ENCODE measurements around the gene POPDC3.

POPDC3 gene

DNA sequence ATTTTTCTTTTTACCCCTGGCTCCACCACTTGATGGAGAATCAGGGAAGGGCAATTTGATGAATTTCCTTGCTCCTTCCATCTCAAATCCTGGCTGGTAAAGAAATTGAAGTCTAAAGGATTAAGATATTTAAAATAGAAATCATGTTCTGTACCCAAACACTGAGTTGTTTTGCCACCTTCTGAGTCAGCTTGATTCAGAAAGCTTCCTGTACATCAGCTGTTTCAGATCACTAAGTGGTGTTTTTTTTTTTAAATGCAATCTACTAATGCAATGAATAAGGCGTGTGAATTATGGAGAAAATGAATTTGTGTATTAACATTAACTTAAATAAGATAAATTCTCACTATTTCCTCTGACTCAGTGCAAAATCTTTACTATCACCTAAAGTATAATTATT lies 11.5 kb upstream of the POPDC3 start:
- TF ChIP-seq, protein P1, sequence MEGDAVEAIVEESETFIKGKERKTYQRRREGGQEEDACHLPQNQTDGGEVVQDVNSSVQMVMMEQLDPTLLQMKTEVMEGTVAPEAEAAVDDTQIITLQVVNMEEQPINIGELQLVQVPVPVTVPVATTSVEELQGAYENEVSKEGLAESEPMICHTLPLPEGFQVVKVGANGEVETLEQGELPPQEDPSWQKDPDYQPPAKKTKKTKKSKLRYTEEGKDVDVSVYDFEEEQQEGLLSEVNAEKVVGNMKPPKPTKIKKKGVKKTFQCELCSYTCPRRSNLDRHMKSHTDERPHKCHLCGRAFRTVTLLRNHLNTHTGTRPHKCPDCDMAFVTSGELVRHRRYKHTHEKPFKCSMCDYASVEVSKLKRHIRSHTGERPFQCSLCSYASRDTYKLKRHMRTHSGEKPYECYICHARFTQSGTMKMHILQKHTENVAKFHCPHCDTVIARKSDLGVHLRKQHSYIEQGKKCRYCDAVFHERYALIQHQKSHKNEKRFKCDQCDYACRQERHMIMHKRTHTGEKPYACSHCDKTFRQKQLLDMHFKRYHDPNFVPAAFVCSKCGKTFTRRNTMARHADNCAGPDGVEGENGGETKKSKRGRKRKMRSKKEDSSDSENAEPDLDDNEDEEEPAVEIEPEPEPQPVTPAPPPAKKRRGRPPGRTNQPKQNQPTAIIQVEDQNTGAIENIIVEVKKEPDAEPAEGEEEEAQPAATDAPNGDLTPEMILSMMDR (IDR thresholded peaks at IDR 0.05; ENCODE audit: low read depth, low read length, missing control alignments), result no peak
- in situ Hi-C loops (cut with HindIII; ENCODE audit: low sequenced_read_pairs), result no loop called here
- H3K4me3 ChIP-seq (ENCODE audit: low read depth, low read length), result no peak overlapping the region
- DNase-seq (ENCODE audit: low read depth), result no peak

DNA sequence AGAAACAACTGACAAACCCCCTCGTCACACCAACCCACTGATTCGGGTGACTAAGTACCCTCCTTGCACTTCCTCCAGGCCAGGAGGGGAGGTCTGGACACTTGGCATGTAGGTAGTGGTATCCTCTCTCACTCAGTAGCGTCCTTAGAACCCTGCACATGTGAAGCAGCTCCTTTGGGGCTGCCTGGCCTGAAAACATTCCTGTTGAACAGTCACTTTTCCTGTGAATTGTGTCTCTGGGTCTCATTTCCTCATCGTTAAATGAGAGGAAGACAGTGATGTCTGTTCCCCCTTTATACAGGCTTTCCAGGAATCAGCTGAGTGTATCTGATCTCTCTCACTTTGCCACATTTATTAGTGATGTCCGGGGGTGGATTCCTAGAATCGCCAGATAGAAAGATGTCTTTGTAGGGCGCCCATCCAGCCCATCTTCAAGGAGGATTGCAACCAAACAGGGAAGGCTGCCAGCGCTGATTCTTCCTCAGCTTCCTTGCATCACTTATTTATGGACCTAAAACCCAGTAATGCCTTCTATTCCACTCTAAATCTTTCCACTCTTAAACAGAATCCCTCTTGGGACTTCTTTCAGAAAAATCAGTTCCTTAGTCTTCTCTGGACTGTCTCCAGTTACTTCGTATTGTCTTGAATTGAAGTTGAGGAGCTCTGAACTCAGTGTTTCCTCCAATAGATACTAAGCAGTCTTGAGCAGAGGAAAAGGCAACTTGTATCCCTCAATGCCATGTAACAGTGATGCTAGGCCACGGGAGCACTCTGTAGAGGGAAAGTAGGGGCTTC lies 9.4 kb upstream of the POPDC3 start:
- in situ Hi-C loops (cut with HindIII; ENCODE audit: low sequenced_read_pairs), result no loop called here

DNA sequence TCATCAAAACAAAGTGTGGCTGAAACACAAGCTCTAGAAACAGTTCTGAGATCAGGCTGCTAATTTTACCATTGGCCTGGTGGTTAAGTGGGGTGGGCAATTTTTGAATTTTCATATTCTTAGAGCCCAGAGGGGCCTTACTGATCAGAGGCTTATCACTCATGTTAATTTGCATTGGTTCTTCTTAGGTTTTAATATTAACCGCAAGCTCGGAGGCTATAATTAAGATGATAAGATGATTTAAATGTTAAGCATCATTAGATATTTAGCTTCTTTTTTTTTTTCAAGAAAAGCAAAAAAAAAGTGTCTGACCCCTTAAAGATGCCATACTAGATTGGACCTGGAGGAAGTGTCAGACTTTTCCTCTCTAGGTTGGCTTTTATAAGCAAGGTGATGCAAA lies 8.4 kb upstream of the POPDC3 start:
- TF ChIP-seq, protein P1 (IDR thresholded peaks at IDR 0.05; ENCODE audit: low read depth, low read length, missing control alignments), result no peak
- DNase-seq (ENCODE audit: low read depth), result no peak
- in situ Hi-C loops (cut with HindIII; ENCODE audit: low sequenced_read_pairs), result no loop called here

More for the DNA sequence above, 9.4 kb upstream of the POPDC3 start:
- TF ChIP-seq, protein P1 (IDR thresholded peaks at IDR 0.05; ENCODE audit: low read depth, low read length, missing control alignments), result no peak
- no peak overlapping the region for H3K4me3 ChIP-seq (ENCODE audit: low read depth, low read length)
- no peak for DNase-seq (ENCODE audit: low read depth)

DNA sequence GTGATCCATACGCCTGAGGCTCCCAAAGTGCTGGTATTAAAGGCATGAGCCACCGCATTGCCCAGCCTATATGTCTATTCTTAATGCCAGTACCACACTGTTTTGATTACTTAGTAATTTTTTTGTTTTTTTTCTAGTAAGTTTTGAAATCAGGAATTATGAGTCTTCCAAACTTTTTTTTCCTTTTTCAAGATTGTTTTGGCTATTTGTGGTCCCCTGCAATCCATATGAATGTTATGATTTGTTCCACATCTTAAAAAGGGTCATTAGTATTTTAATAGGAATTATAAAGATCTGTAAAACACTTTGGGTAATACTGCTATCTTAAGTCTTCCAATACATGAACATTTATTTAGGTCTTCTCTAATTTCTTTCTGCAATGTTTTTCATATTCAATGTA lies 6.8 kb upstream of the POPDC3 start:
- in situ Hi-C loops (cut with HindIII; ENCODE audit: low sequenced_read_pairs), result no loop called here
- H3K4me3 ChIP-seq (ENCODE audit: low read depth, low read length), result no peak overlapping the region
- no peak for DNase-seq (ENCODE audit: low read depth)
- TF ChIP-seq, protein P1 (IDR thresholded peaks at IDR 0.05; ENCODE audit: low read depth, low read length, missing control alignments), result no peak

More for the DNA sequence above, 8.4 kb upstream of the POPDC3 start:
- no peak overlapping the region for H3K4me3 ChIP-seq (ENCODE audit: low read depth, low read length)

DNA sequence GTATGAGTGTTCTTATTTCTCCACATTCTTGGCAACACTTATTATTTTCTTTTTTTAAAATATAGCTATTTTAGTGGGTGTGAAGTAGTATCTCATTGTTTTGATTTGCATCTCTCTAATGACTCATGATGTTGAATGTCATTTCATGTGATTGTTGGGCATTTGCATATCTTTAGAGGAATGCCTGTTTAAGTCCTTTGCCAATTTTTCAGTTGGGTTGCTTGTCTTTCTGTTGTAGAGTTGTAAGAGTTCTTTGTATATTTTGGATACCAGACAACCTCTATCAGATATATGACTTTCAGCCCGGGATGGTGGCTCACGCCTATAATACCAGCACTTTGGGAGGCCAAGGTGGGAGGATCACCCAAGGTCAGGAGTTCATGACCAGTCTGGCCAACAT lies 5.1 kb upstream of the POPDC3 start:
- TF ChIP-seq, protein P1 (IDR thresholded peaks at IDR 0.05; ENCODE audit: low read depth, low read length, missing control alignments), result no peak
- no peak for DNase-seq (ENCODE audit: low read depth)
- in situ Hi-C loops (cut with HindIII; ENCODE audit: low sequenced_read_pairs), result no loop called here
- H3K4me3 ChIP-seq (ENCODE audit: low read depth, low read length), result no peak overlapping the region

DNA sequence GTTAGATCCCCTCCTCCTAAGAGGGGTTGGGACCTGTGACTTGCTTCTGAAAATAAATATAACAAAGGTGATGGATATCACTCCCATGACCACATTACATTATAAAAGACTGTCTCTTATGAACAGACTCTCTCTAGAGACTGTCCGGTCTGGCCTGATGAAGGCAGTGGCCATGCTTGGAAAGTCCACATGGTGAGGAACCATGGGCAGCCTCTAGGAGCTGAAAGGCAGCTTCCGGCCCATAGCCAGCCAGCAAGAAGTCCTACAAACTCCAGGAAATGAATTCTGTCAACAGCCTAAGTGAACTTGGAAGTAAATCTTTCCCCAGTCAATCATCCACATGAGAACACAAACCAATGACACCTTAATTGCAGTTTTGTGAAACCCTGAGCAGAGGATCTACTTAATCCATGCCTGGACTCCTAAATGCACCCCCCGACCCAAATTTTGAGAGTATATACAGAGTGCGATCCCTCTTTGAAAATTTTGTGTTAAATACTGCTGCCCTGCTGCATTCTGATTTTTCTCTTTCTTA lies 2.2 kb upstream of the POPDC3 start:
- TF ChIP-seq, protein P1 (IDR thresholded peaks at IDR 0.05; ENCODE audit: low read depth, low read length, missing control alignments), result no peak
- H3K4me3 ChIP-seq (ENCODE audit: low read depth, low read length), result no peak overlapping the region
- no peak for DNase-seq (ENCODE audit: low read depth)
- in situ Hi-C loops (cut with HindIII; ENCODE audit: low sequenced_read_pairs), result no loop called here

All from astrocyte of the cerebellum (primary cell).